Measurements from ENCODE around the gene KRTAP4-9. TPM values are rescaled to one million over a fixed set of nuclear protein-coding genes. Genes with fewer than 3 reads are reported as not detected.
"Not testable (repeated sequence)": the region's sequence is repeated elsewhere in the genome, so short reads cannot be mapped to it uniquely, and the experiment has no call there.

The KRTAP4-9 gene
- total RNA-seq (ENCODE audit: unreplicated experiment) = not detected
- long read RNA-seq = 0 reads

DNA sequence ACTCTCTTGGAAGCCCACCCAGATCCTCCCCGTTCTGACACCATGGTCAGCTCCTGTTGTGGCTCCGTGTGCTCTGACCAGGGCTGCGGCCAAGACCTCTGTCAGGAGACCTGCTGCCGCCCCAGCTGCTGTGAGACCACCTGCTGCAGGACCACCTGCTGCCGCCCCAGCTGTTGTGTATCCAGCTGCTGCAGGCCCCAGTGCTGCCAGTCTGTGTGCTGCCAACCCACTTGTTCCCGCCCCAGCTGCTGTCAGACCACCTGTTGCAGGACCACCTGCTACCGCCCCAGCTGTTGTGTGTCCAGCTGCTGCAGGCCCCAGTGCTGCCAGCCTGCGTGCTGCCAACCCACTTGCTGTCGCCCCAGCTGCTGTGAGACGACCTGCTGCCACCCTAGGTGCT is at the start of gene KRTAP4-9:
TSS of gene KRTAP4-9 (plus strand) at position 43 of the 400 bp plus-strand sequence. CDS start at position 43, 0 bp downstream.
- H3K4me3 Mint-ChIP-seq (ENCODE audit: unreplicated experiment); H3K27ac Mint-ChIP-seq (ENCODE audit: unreplicated experiment); H3K27me3 Mint-ChIP-seq (ENCODE audit: unreplicated experiment); H3K4me1 Mint-ChIP-seq (ENCODE audit: low read depth, unreplicated experiment); DNase-seq: not testable (repeated sequence)
- Mint-ChIP-seq H3K9me3 (ENCODE audit: unreplicated experiment) (peaks cover 16% of the 10 kb centered on the region), H3K36me3 (ENCODE audit: unreplicated experiment) (peaks cover 18% of the 10 kb centered on the region)

DNA sequence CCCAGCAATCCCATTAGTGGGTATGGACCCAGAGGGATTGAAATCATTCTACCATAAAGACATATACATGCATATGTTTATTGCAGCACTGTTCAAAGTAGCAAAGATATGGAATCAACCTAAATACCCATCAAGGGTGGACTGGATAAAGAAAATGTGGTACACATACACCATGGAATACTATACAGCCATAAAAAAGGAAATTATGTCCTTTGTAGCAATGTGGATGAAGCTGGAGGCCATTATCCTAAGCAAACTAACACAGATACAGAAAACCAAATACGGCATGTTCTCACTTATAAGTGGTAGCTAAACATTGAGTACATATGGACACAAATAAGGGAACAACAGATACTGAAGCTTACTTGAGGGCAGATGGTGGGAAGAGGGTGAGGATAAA is 47.6 kb upstream of the KRTAP4-9 start:
- H3K9me3 Mint-ChIP-seq (ENCODE audit: unreplicated experiment) = no peaks in the 10 kb centered on the region
- no peak for DNase-seq
- H3K27me3 Mint-ChIP-seq (ENCODE audit: unreplicated experiment) = no peaks in the 10 kb centered on the region
- peaks cover 5% of the 10 kb centered on the region for H3K36me3 Mint-ChIP-seq (ENCODE audit: unreplicated experiment)
- no peaks in the 10 kb centered on the region for H3K4me1 Mint-ChIP-seq (ENCODE audit: low read depth, unreplicated experiment)
- no peak overlapping the region for H3K4me3 Mint-ChIP-seq (ENCODE audit: unreplicated experiment)
- TF ChIP-seq, protein P1, sequence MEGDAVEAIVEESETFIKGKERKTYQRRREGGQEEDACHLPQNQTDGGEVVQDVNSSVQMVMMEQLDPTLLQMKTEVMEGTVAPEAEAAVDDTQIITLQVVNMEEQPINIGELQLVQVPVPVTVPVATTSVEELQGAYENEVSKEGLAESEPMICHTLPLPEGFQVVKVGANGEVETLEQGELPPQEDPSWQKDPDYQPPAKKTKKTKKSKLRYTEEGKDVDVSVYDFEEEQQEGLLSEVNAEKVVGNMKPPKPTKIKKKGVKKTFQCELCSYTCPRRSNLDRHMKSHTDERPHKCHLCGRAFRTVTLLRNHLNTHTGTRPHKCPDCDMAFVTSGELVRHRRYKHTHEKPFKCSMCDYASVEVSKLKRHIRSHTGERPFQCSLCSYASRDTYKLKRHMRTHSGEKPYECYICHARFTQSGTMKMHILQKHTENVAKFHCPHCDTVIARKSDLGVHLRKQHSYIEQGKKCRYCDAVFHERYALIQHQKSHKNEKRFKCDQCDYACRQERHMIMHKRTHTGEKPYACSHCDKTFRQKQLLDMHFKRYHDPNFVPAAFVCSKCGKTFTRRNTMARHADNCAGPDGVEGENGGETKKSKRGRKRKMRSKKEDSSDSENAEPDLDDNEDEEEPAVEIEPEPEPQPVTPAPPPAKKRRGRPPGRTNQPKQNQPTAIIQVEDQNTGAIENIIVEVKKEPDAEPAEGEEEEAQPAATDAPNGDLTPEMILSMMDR (IDR thresholded peaks at IDR 0.05; ENCODE audit: partially characterized antibody, unreplicated experiment) = no peak
- no peak overlapping the region for H3K27ac Mint-ChIP-seq (ENCODE audit: unreplicated experiment)

DNA sequence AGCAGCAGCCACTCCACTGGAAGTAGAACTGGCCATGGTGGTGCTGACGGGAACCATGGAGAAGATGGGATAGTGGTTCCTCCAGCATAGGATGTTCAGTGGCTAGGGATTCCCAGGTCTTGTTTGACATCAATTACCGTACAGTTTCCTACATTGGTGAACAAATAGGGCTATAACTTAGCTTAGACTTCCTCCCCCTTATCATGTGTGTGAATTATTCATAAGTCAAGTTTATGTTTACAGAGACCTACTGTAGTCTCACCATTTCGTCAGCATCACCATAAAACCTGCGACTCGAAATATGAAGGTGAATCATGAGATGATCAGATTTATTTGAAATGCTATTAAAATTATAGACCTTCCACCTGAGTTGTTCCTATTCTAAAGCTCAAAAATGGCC is 46.4 kb upstream of the KRTAP4-9 start:
- TF ChIP-seq, protein P1 (IDR thresholded peaks at IDR 0.05; ENCODE audit: partially characterized antibody, unreplicated experiment) = no peak
- Mint-ChIP-seq H3K4me1 (ENCODE audit: low read depth, unreplicated experiment) (no peaks in the 10 kb centered on the region), H3K36me3 (ENCODE audit: unreplicated experiment) (peaks cover 5% of the 10 kb centered on the region), H3K27ac (ENCODE audit: unreplicated experiment) (no peak overlapping the region), H3K27me3 (ENCODE audit: unreplicated experiment) (no peaks in the 10 kb centered on the region), H3K9me3 (ENCODE audit: unreplicated experiment) (peaks cover 2% of the 10 kb centered on the region), H3K4me3 (ENCODE audit: unreplicated experiment) (no peak overlapping the region)
- DNase-seq = no peak

DNA sequence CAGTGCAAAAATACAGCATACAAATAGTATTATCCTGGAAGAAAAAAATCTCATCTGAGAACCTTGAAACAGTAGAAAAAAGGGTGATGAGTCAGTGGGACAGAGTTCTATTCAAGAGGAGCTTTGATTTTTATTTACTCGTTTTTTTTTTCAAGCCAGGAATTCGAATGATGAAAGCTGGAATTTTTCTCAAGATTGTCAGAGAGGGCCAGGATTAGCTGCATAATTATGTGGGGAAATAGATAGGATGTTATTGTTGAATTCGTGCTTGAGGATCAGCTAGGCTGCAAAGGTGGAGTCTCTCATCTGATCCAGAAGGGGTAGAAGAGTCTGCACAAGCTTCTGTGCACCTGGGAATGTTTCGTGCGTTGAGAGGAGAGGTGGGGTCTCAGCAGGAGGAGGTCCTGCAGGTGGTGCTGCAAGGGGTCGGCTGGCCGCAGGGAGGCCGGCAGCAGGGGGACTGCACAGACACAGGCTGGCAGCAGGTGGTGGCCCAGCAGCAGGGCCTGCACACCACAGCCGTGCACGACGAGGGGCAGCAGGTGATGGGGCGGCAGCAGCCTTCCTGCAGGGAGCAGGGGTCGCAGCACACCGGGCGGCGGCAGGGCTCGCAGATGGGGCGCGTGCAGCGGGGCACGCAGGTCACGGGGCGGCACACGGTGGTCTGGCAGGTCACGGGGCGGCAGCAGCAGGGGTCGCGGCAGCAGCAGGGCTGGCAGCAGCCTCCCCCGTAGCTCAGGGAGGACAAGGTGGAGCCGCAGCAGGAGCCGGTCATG is 45.7 kb upstream of the KRTAP4-9 start:
- H3K4me1 Mint-ChIP-seq (ENCODE audit: low read depth, unreplicated experiment); DNase-seq; H3K27me3 Mint-ChIP-seq (ENCODE audit: unreplicated experiment); H3K27ac Mint-ChIP-seq (ENCODE audit: unreplicated experiment); H3K9me3 Mint-ChIP-seq (ENCODE audit: unreplicated experiment); H3K4me3 Mint-ChIP-seq (ENCODE audit: unreplicated experiment); H3K36me3 Mint-ChIP-seq (ENCODE audit: unreplicated experiment): not testable (repeated sequence)

DNA sequence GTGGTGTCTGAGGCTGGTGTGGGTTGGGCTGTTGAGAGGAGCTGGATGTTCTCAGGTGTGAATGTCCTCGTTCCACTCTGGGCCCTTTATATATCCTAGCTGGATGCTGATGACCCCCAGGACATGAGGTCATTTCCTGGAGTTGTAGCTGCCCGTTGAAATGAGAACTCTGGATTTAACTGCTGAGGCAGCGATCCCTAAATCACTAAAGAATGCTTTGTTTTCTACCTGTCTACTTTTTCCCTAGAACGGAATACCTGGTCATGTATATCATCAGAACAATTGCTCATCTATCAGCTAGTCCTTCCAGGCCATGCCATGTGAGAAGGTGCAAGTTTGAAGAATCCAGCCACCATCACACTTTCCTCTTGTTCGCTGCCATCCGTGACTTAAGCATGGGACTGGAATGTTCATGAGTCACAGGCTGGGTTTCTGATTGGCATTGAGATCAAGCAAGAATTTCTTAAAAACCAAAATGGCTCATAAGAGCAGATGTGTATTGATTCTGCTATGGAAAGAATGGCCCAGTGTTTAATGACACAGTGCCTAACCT is 45.1 kb upstream of the KRTAP4-9 start, which contains the start of gene KRTAP2-3:
TSS of gene KRTAP2-3 (minus strand) at position 63 of the 553 bp plus-strand sequence. CDS start 64 bp downstream, outside the sequence.
- H3K9me3 Mint-ChIP-seq (ENCODE audit: unreplicated experiment) = peaks cover 2% of the 10 kb centered on the region
- no peaks in the 10 kb centered on the region for H3K4me1 Mint-ChIP-seq (ENCODE audit: low read depth, unreplicated experiment)
- no peak within 1 kb of the TSS for H3K27ac Mint-ChIP-seq (ENCODE audit: unreplicated experiment)
- no peak for DNase-seq
- H3K36me3 Mint-ChIP-seq (ENCODE audit: unreplicated experiment) = peaks cover 5% of the 10 kb centered on the region
- TF ChIP-seq, protein P1 (IDR thresholded peaks at IDR 0.05; ENCODE audit: partially characterized antibody, unreplicated experiment) = no peak
- no peaks in the 10 kb centered on the region for H3K27me3 Mint-ChIP-seq (ENCODE audit: unreplicated experiment)
- H3K4me3 Mint-ChIP-seq (ENCODE audit: unreplicated experiment) = no peak within 1 kb of the TSS

DNA sequence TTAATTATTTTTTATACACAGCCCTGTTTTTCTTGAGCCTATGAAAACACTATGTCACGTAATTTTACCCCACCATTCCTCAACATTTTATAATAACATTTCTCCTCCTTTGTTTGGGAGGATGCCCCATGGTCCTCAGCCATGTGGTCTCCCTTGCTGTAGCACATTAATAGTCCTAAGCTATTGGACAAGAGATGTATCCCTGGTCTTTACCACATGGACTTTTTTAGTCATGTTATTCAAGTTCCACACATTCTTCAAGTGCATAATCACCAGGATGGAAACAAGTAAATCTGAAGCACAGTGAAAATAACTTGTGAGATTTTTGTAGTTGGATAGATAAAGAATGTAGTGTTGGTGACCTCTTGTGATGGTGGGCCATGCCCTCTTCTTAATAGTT is 43.2 kb upstream of the KRTAP4-9 start:
- no peak overlapping the region for H3K27ac Mint-ChIP-seq (ENCODE audit: unreplicated experiment)
- TF ChIP-seq, protein P1 (IDR thresholded peaks at IDR 0.05; ENCODE audit: partially characterized antibody, unreplicated experiment) = no peak
- H3K27me3 Mint-ChIP-seq (ENCODE audit: unreplicated experiment) = no peaks in the 10 kb centered on the region
- H3K36me3 Mint-ChIP-seq (ENCODE audit: unreplicated experiment) = peaks cover 9% of the 10 kb centered on the region
- no peak for DNase-seq
- no peaks in the 10 kb centered on the region for H3K4me1 Mint-ChIP-seq (ENCODE audit: low read depth, unreplicated experiment)
- peaks cover 2% of the 10 kb centered on the region for H3K9me3 Mint-ChIP-seq (ENCODE audit: unreplicated experiment)
- no peak overlapping the region for H3K4me3 Mint-ChIP-seq (ENCODE audit: unreplicated experiment)
